Measurements from ENCODE around the gene NEK9. TPM values are rescaled to one million over a fixed set of nuclear protein-coding genes. Genes with fewer than 3 reads are reported as not detected.

Gene NEK9
- total RNA-seq, 1 experiment from 2014 or later: 40.7 TPM

GRCh38 chr14:75109877-75110276 lies 17.0 kb downstream of the NEK9 start:
- no peaks in the 10 kb centered on the region for H3K4me1 ChIP-seq (ENCODE audit: control insufficient read depth, insufficient read depth, low read length)
- ATAC-seq (no peak), DNase-seq (ENCODE audit: low read depth, low spot score) (no peak)
- H3K9me3 ChIP-seq (ENCODE audit: control insufficient read depth, insufficient read depth, low read depth, low read length): no peaks in the 10 kb centered on the region
- no peak overlapping the region for H3K4me3 ChIP-seq (ENCODE audit: low read depth in 2 of 2, low read length in 2 of 2)
- H3K27ac ChIP-seq (ENCODE audit: low read length): no peak overlapping the region
- ChIA-PET CTCF (no interaction called here), POLR2A (no interaction called here)
- H3K27me3 ChIP-seq (ENCODE audit: control insufficient read depth, insufficient read depth, low read length): no peaks in the 10 kb centered on the region
- BruUV-seq (replicated peaks): no TSS peak
- H3K36me3 ChIP-seq (ENCODE audit: control insufficient read depth, insufficient read depth, low read length): no peaks in the 10 kb centered on the region; the same call in 1 of the 2 replicates
- intact Hi-C loops (cut with micrococcal nuclease; ENCODE audit: unreplicated experiment) (no loop called here), in situ Hi-C loops (cut with HindIII; ENCODE audit: low pct_unique_long_range_greater_than_20kb, low sequenced_read_pairs) (no loop called here)
- no peak for TF ChIP-seq SIN3A (IDR thresholded peaks at IDR 0.05; ENCODE audit: borderline replicate concordance, insufficient read depth, low read depth, low read length)
- no peak for TF ChIP-seq POLR2AphosphoS5 (IDR thresholded peaks at IDR 0.05; ENCODE audit: low read depth, low read length)
- no peak for TF ChIP-seq TCF7L2 (IDR thresholded peaks at IDR 0.05; ENCODE audit: low read depth, low read length)
- TF ChIP-seq REST (IDR thresholded peaks at IDR 0.05; ENCODE audit: insufficient read depth in 1 of 2, low read depth in 2 of 2, low read length in 1 of 2): no peak
- TF ChIP-seq CTCF (IDR thresholded peaks at IDR 0.05): no peak

DNA sequence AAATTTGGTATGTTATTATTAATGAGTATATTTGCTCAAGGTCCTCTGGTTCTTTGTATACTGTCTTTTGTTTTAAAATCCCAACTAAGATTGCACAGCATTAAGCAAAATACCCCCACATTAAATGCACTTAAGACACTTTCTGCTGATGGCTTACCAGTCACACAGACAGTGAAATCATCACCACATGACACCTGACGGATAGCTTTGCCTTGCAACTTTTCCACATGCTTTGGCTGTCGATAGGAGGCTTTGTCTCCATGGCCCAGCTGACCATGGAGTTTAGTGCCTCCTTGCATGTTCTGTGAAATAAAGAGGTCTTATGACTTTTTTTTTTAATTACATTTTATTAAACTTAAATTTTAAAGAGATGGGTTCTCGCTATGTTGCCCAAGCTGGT lies 19.7 kb downstream of the NEK9 start:
- H3K27ac ChIP-seq (ENCODE audit: low read length): no peak overlapping the region
- in situ Hi-C loops (cut with HindIII; ENCODE audit: low pct_unique_long_range_greater_than_20kb, low sequenced_read_pairs) (no loop called here), intact Hi-C loops (cut with micrococcal nuclease; ENCODE audit: unreplicated experiment) (no loop called here)
- H3K36me3 ChIP-seq (ENCODE audit: control insufficient read depth, insufficient read depth, low read length): no peaks in the 10 kb centered on the region; the same call in 1 of the 2 replicates
- H3K9me3 ChIP-seq (ENCODE audit: control insufficient read depth, insufficient read depth, low read depth, low read length): no peaks in the 10 kb centered on the region
- TF ChIP-seq REST (IDR thresholded peaks at IDR 0.05; ENCODE audit: insufficient read depth in 1 of 2, low read depth in 2 of 2, low read length in 1 of 2) (no peak), SIN3A (IDR thresholded peaks at IDR 0.05; ENCODE audit: borderline replicate concordance, insufficient read depth, low read depth, low read length) (no peak), TCF7L2 (IDR thresholded peaks at IDR 0.05; ENCODE audit: low read depth, low read length) (no peak), CTCF (IDR thresholded peaks at IDR 0.05) (no peak), POLR2AphosphoS5 (IDR thresholded peaks at IDR 0.05; ENCODE audit: low read depth, low read length) (no peak)
- ATAC-seq (no peak), DNase-seq (ENCODE audit: low read depth, low spot score) (no peak)
- CTCF ChIA-PET: no interaction called here
- BruUV-seq (replicated peaks): no TSS peak
- H3K4me1 ChIP-seq (ENCODE audit: control insufficient read depth, insufficient read depth, low read length): no peaks in the 10 kb centered on the region
- POLR2A ChIA-PET: no interaction called here
- no peak overlapping the region for H3K4me3 ChIP-seq (ENCODE audit: low read depth in 2 of 2, low read length in 2 of 2)
- H3K27me3 ChIP-seq (ENCODE audit: control insufficient read depth, insufficient read depth, low read length): no peaks in the 10 kb centered on the region
